ENCODE results near the gene ZNF516. TPM values are rescaled to one million over a fixed set of nuclear protein-coding genes. Genes with fewer than 3 reads are reported as not detected.

Gene ZNF516
- total RNA-seq, 1 donor from 2014 or later: 11.5 TPM

DNA sequence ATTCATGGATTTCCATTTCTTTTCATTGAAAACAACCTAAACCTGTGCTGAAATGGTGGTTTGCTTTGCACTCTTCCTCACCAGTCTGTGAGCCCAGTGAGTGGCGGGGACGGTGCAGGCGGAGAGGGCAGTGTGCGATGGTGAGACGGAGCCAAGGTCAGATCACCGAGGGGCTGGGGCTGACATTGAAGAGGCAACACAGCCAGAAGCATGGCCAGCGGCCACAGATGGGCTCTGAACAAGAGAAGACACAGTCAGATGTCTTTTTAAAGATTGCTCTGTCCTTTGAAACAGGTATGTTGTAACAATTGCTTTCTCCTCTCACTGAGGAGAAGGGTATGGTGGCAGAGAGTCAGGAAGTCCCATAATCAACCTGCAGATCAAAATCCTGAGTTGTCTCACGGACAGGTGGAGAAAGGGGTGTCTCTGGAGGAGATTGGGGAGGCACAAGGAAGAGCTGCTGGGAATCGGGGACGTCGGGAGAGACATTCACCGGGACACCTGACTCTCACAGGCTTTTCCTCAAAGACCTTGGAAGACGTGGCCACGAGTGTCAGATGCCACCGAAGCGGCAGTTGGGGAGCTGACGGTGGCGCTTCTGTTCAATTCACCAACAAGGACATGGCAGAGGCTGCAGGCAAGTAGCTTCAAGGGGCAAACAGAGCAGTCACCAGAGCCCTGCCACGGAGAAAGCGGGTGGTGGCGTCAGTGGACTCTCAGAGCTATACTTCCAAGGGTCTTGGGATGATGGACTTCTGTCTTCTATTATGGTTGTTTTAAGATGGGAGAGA lies 12.1 kb upstream of the ZNF516 start:
- Histone ChIP-seq H3K27me3 (ENCODE audit: low read depth) (no peaks in the 10 kb centered on the region), H3K9me3 (replicated peaks) (no peaks in the 10 kb centered on the region), H3K4me1 (no peaks in the 10 kb centered on the region), H3K4me3 (no peak overlapping the region), H3K27ac (replicated peaks) (no peak overlapping the region), H3K36me3 (no peaks in the 10 kb centered on the region)
- TF ChIP-seq, protein P1, sequence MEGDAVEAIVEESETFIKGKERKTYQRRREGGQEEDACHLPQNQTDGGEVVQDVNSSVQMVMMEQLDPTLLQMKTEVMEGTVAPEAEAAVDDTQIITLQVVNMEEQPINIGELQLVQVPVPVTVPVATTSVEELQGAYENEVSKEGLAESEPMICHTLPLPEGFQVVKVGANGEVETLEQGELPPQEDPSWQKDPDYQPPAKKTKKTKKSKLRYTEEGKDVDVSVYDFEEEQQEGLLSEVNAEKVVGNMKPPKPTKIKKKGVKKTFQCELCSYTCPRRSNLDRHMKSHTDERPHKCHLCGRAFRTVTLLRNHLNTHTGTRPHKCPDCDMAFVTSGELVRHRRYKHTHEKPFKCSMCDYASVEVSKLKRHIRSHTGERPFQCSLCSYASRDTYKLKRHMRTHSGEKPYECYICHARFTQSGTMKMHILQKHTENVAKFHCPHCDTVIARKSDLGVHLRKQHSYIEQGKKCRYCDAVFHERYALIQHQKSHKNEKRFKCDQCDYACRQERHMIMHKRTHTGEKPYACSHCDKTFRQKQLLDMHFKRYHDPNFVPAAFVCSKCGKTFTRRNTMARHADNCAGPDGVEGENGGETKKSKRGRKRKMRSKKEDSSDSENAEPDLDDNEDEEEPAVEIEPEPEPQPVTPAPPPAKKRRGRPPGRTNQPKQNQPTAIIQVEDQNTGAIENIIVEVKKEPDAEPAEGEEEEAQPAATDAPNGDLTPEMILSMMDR (IDR thresholded peaks at IDR 0.05; ENCODE audit: borderline replicate concordance): no peak
- intact Hi-C loops (cut with micrococcal nuclease): no loop called here
- DNase-seq: no peak

DNA sequence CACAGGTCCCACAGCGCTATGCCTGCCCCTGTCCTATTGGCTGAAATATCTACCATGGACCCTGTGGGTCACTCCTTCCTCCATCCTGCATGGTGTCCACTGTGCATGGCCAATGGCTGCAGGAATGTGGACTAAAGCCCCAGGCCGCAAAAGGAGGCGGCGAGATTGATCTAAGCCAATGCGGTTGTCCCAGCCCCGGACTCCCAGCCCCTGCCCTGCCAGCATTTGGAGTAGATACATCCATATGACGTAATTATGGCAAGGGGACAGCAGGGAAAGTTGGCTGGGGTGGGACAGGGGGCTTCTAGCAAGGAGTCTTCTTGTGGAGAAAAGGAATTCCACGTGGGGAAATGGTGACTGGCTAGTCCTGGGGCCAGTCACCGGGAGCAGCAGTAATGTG lies 11.4 kb upstream of the ZNF516 start:
- no peak overlapping the region for H3K4me3 ChIP-seq
- no peaks in the 10 kb centered on the region for H3K36me3 ChIP-seq
- H3K27me3 ChIP-seq (ENCODE audit: low read depth): no peaks in the 10 kb centered on the region
- intact Hi-C loops (cut with micrococcal nuclease): no loop called here
- H3K4me1 ChIP-seq: no peaks in the 10 kb centered on the region
- TF ChIP-seq, protein P1 (IDR thresholded peaks at IDR 0.05; ENCODE audit: borderline replicate concordance): no peak
- DNase-seq: no peak
- H3K27ac ChIP-seq (replicated peaks): no peak overlapping the region
- no peaks in the 10 kb centered on the region for H3K9me3 ChIP-seq (replicated peaks)

DNA sequence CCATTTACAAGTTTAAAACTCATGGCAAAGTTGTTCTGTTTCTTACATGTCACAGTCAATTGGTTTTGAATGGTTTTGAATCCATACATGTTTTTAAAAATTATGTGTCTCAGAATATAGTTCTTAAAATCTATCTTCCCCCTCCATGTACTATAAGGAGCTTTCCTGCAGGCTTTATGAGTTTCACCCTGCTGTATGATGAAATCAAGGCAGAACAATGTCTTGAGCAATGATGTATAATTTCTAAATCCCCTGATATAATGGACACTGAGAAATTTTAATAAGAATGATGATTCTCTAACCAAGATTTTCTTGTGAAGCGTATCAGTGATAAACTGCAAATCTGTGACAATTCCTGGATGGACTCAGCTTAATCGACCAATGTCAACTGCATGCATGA lies 10.6 kb upstream of the ZNF516 start:
- DNase-seq: no peak
- H3K27ac ChIP-seq (replicated peaks): no peak overlapping the region
- no peak overlapping the region for H3K4me3 ChIP-seq
- H3K27me3 ChIP-seq (ENCODE audit: low read depth): no peaks in the 10 kb centered on the region
- H3K9me3 ChIP-seq (replicated peaks): no peaks in the 10 kb centered on the region
- intact Hi-C loops (cut with micrococcal nuclease): no loop called here
- H3K36me3 ChIP-seq: no peaks in the 10 kb centered on the region
- TF ChIP-seq, protein P1 (IDR thresholded peaks at IDR 0.05; ENCODE audit: borderline replicate concordance): no peak
- no peaks in the 10 kb centered on the region for H3K4me1 ChIP-seq

DNA sequence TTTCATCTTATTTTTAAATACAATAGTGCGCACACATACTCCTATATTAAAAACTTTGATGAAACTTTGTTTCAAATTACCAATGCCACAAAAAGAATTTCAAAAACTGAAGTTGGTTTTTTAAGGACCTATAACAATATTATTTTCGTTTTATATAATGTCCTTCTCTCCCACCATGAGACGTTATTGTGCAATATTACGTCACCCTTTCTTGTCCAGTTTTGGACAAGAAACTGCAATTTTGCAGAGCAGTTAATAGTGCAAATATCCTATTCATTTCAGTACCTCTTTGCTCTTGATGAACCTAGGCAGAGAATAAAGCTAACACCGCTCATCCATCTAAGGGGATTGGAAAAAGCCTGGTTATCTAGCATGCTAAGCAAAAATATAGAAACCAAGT lies 9.7 kb upstream of the ZNF516 start:
- Histone ChIP-seq H3K4me1 (no peaks in the 10 kb centered on the region), H3K9me3 (replicated peaks) (no peaks in the 10 kb centered on the region), H3K27ac (replicated peaks) (no peak overlapping the region), H3K4me3 (no peak overlapping the region), H3K27me3 (ENCODE audit: low read depth) (no peaks in the 10 kb centered on the region), H3K36me3 (no peaks in the 10 kb centered on the region)
- TF ChIP-seq, protein P1 (IDR thresholded peaks at IDR 0.05; ENCODE audit: borderline replicate concordance): no peak
- no peak for DNase-seq
- intact Hi-C loops (cut with micrococcal nuclease): no loop called here

DNA sequence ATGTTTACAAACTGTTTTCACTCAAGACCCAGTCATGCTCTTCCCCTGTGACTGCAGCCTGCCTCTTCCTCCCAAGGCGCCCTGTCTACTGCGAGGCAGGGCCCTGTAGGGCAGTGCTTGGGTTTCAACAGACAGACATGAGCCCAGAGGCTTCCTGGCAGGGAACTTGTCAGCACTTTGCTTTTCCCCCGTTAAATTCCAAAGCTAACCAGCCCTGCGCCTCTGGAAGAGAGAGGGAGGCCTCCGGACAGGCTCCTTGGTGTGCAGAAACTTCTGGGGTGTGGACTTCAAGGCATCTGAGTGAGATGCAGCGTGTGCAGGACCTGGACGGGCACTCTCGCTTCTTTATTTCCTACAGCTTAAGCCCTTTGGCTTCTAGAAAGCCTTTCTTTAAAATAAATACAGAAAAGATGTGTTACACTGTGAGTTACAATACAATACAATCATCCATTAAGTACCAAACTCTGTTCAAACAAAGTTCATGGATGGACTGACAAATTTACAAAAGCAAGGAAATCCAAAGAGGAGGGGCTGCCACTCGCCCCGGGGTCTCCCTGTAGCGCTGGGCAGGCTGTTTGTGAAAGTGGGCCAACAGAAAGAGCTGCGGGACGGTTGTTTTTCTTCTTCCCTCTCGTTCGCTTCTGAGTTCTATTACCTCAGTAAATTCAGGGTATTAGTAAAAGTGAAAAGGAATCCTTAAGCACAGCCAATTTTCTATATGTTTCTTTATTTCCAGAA lies 8.8 kb upstream of the ZNF516 start:
- intact Hi-C loops (cut with micrococcal nuclease): no loop called here
- Histone ChIP-seq H3K36me3 (no peaks in the 10 kb centered on the region), H3K4me3 (no peak overlapping the region), H3K27ac (replicated peaks) (no peak overlapping the region), H3K9me3 (replicated peaks) (no peaks in the 10 kb centered on the region), H3K4me1 (no peaks in the 10 kb centered on the region), H3K27me3 (ENCODE audit: low read depth) (no peaks in the 10 kb centered on the region)
- no peak for DNase-seq
- TF ChIP-seq, protein P1 (IDR thresholded peaks at IDR 0.05; ENCODE audit: borderline replicate concordance): no peak
